ENCODE results near the gene P4HA3.
"Not testable (repeated sequence)": the region's sequence is repeated elsewhere in the genome, so short reads cannot be mapped to it uniquely, and the experiment has no call there.

Gene P4HA3

DNA sequence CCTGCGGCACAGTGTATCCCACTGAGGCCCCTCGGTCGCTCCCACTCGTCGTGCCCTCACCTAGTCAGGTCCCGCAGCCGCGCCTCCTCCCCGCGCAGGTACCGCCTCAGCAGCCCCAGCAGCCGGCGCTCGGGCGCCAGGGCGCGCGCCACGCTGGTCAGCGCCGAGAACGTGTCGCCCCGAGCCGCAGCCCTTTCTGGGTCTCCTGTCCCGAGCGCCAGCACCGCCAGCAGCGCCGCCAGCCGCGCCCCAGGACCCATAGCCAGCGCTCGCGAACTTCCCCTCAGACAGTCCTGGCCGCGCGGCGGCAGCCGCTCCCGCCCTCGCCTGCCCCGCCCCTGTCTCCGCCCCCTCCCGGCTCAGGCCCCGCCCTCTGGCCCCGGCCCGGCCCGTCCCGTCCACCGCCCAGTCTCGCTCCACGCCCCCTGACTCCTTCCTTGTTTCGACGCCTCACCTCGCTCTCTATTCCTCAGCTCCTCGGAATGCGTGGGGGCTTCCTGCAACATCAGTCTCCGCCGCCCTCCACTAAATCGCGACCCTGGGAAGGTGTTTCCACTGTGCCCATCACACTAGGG, at the start of gene P4HA3:
TSS of gene P4HA3 (minus strand) at position 289 of the 575 bp plus-strand sequence. CDS start at position 260, 29 bp downstream.
- peak; percentile 76 for DNase-seq (ENCODE audit: low read depth, low spot score)

DNA sequence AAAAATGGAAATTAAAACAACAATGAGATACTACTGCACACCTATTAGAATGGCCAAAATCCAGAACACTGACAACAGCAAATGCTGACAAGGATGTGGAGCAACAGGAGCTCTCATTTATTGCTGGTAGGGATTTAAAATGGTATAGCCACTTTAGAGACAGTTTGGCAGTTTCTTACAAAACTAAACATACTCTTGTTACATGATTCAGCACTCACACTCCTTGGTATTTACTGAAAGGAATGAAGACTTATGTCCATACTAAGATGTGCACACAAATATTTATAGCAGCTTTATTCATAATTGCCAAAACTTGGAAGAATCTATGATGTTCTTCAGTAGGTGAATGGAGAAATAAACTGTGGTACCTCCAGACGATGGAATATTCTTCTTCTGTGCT, 46.0 kb upstream of the P4HA3 start:
- DNase-seq (ENCODE audit: low read depth, low spot score) = no peak

DNA sequence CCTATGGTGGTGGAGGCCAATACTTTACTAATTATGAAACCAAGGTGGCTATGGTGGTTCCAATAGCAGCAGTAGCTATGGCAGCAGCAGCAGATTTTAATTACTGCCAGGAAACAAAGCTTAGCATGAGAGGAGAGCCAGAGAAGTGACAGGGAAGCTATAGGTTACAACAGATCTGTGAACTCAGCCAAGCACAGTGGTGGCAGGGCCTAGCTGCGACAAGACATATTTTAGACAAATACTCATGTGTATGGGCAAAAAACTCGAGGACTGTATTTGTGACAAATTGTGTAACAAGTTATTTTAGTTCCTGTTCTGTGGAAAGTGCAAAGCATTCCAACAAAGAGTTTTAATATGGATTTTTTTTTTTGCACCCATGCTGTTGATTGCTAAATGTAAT, 44.2 kb upstream of the P4HA3 start:
- no peak for DNase-seq (ENCODE audit: low read depth, low spot score)

DNA sequence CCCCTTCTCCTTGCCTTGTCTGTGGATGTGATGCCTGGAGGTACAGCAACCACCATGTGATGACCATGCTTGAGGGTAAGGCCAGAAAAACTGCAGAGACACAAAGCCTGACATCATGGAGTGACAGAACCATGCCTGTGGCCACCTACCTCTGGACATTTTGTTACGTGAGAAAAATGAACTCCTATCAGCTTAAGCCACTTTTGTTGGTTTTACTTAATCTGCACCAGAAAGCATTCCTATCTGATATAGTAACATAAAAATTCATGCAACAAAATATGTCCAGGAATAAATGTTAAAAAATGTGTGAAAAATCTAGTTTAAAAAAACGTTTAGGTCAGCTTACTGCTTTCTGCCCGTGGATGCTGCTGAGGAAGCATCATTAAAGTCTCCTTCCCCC, 42.6 kb upstream of the P4HA3 start:
- DNase-seq (ENCODE audit: low read depth, low spot score) = no peak

DNA sequence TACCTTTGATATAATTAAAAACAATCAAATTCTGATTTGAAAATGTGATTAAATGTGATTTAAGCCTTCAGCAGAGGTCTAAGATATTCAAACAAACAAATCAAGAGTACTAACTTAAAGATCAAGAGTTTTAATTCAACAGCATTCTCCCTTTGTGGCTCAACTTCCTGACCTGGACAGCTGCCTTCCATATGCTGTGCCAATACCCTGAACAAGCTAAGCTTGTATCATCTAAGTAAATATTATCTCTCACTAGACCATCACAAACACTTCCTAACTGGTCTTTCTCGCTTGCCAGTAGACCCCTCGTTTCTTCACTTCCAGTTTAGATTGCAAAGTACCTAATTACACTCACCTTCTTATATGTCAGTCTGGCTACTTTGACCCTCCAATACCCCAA, 35.9 kb upstream of the P4HA3 start:
- no peak for DNase-seq (ENCODE audit: low read depth, low spot score)

DNA sequence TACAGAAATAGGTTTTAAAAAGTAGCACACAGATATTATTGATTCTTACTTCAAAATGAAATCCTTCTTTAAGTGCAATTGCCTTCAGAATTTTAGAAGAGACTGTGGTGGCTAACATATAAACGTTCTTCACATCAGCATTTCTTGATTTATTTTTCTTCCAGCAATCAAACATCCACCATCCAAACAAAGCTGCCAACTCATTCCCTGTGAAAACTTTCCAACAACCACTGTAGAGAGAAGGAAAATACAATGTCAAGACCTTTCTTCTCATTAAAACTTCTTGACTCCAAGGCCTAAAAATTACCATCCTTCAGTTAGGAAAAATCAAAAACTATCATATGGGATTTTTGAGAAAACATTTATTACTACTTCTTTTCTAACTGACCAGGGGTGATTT, 34.0 kb upstream of the P4HA3 start:
- DNase-seq (ENCODE audit: low read depth, low spot score) = peak; percentile 34

DNA sequence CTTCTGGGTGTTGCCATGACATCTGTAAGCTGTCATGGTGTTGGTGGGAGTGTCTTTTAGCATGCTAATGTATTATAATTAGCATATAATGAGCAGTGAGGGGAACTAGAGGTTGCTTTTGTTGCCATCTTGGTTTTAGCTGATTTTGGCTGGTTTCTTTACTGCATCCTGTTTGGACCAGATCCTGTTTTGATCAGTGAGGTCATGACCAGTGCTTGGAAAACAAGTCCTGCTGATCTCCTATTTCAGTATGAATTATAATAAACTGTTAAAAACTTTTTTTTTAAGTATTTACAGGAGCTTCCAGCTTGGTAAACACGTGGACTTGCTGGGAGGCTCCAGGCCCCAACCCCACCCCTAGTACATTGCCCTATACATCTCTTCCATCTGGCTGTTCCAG, 30.5 kb upstream of the P4HA3 start:
- no peak for DNase-seq (ENCODE audit: low read depth, low spot score)

DNA sequence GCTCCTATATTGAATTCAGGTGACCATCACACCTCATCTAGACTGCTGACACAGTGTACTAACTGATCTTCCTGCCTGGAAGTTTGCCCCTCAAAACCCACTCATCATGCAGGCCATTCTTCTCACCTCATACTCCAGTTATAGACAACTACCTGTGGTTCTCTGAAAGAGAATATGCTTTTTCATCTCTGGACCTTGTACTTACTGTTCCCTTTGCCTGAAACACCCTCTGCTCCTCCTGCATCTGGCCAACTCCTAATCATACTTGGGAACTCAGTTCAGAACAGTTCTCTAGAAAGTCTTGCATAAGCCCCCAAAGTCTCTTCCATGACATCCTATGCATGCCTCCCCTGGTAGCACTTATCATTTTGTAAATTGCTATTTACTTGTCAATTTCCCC, 28.2 kb upstream of the P4HA3 start:
- DNase-seq (ENCODE audit: low read depth, low spot score) = no peak

DNA sequence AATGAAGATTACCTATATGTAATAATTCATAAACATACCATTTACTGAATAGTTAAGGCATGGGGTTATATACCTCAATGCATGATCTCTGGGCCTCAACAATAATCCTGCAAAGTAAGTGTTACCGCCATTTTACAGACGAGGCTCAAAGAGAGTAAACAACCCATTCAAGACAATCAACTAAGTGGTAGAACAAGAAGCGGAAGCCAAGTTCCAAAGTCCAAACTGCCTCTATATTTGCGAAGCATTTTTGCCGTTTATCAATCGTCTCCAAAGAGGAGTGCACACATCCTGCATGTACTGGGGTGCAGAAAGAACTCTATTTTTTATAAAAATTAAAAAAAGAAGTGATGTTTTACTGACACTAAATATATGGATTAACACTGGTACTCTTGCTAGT, 27.5 kb upstream of the P4HA3 start:
- DNase-seq (ENCODE audit: low read depth, low spot score) = no peak

DNA sequence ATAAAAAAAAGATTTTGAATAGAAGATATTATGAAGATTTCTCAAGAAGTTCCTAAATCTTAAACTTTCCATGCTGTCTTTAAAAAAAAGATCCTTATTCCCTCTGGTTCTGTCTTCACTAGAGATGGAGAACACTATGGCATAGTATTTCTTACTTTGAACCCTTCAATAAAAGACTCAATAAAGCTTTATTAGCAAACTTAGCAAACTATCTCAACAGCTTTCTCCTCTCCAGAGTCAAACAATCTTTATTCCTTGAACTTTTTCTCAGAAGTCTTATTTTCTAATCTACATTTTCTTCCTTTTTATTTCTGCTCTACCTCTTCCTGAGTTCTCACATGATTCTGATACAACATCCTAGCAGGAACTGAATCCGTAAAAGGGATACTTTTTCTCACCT, 21.8 kb upstream of the P4HA3 start:
- no peak for DNase-seq (ENCODE audit: low read depth, low spot score)

DNA sequence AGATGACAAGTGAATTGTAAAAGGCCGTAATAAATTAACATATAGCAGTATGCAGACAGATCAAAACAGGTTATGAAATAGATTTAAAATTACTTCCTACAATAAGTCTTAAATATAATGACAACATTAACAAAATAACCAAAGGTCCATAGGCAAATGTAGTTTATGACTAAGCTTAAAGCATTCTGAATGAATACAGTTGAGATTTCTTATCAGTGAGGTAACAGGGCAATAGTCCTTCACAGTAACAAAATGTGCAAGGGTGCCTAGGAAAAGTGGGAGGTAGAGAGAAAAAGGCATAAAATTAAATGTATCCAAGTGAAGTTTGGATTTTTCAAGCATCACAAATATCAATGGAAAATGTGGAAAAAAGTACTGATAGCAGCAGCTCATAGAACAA, 20.9 kb upstream of the P4HA3 start:
- DNase-seq (ENCODE audit: low read depth, low spot score) = no peak

DNA sequence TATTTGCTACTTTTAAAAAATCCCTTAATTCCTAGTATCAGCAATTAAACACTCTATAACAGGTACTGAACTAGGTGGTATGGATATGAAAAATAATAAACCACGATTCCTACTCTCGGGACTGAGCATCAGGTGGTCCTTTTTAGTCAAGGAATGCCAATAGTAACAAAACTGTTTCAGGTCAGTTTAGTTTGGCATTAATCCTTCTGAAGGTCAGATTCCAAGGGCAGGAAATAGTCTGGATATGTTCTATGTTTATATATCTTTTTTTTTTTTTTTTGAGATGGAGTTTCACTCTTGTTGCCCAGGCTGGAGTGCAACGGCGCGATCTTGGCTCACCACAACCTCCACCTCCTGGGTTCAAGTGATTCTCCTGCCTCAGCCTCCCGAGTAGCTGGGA, 19.6 kb upstream of the P4HA3 start:
- not testable (repeated sequence) for DNase-seq (ENCODE audit: low read depth, low spot score)

DNA sequence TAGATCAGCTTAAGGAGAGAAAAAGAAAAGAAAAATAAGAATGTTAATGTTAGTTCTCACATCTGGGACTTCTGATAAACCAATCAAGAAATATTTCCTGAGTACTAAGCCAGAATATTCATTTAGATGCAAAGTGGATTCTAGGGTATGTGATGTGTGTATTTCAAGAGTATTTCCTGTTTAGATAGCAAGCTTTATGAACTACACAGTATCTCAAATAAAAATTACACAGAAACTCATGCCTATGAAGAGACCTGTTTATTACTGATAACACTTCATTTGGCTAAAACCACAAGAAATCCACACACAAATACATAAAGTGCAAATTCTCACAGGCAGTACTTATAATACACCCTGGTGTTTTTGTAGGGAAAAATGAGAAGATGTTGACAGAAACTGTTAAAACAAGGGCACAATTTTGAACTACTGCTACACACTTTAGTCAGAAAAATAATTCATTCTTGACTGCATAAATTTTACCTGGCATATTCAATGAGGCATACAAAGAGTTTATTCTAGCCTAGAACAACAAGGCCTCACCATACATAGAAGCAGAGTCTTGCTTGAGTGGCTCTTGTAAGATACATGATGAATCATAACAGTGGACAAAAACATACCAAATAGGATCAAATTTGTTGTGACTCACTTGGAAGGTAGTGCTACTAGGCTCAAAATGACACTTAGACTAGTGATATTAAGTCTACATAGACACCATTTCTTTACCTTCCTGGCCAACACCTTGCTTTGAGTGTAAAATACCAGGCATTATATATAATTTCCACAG, 18.8 kb upstream of the P4HA3 start:
- DNase-seq (ENCODE audit: low read depth, low spot score) = peak; percentile 59

DNA sequence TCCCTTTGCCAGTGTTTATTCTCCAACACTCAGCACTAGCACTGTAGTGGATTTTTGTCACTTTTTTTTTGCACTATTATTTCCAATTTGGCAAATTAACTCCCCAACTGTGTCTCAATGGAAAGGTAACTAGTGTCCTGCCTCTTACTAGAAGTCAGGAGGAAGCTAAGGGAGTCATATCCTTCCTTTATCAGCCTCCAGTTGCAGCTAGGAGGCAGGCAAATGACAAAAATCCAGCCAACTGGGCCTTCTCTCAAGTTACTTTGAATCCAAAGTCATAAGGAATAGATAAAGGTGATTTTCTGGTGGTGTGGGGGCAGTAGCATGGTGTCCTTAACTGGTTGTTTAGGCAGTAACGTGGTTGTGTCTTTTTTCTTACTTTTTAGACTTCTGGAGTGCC, 15.6 kb upstream of the P4HA3 start:
- DNase-seq (ENCODE audit: low read depth, low spot score) = no peak

DNA sequence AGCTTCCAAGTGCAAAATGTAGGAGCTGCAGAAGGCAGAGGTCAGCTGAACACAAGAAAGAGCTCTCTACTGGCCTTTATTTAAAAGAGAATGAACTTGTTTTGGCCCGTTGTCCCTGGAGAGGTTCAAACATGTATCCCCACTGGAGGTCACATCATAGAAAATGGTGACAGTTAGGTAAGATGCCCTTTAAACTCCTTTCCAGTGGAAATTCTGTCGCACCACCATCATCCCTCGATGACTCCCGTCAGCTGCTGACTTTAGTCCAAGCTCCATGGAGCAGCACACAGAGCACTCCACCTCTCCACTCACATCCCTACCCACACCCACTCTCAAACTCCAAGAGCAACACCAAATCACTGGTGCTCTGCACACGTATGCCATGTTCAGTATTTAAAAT, 15.2 kb upstream of the P4HA3 start:
- DNase-seq (ENCODE audit: low read depth, low spot score) = no peak

DNA sequence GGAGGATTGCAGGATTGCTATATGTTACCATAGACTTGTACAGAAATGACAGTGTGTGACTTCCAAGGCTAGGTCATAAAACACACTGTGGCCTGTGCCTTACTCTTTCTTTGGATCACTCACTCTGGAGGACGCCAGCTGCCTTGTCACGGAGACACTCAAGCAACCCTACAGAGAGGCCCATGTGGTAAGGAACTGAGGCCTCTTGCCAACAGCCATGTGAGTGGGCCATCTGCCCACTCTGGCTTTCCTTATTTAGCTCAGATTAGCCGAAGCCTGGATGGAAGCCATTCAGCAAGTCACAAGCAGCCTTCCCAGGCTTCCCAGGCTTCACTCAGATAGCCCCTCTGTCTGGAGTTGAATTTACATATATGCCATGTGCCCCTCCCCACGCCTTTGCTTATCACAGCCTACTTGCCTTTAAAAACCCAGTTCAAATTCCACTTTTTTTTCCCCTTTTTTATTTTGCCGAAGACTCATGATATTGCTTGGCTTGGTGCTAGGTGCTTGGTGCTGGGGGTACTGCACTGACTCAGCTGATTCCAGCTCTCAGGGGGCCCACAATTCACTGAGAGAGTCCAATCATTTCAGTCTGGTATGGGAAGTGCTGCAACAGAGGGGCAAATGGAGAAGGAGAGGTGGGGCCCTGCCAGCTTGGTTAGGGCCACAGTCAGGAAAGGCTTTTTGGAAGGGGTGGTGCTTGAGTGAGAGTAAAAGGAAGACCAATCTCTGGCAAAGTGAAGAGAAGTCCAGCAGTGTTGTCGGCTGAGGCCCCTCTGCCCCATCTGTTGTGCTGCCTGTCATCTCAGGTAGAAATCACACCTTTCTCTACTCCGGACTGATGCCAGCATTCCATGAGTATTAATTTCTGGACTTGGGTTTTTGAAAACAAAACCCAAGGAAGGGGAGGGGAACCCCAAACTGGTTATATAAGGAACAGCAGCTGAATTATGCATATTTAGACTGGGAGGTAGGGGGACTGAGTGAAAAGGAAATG, 14.5 kb upstream of the P4HA3 start:
- peak; percentile 96 for DNase-seq (ENCODE audit: low read depth, low spot score)

DNA sequence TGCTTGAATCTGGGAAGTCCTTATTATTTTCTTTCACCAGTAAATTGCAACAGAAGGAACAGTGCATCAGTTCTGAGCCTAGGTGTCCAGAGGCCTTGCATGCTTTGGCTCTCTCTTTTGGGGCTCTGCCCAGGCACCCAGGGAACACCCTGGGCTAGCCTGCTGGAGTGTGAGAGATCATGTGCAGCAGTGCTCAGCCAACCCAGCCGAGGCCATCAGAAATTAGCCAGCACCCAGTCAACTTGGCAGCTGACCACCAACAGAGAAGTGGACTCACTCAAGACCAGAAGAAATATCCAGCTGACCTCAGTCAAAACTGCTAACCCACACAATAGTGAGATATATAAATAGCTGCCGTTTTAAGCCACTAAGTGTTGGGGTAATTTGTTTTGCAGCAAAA, 11.2 kb upstream of the P4HA3 start:
- no peak for DNase-seq (ENCODE audit: low read depth, low spot score)

DNA sequence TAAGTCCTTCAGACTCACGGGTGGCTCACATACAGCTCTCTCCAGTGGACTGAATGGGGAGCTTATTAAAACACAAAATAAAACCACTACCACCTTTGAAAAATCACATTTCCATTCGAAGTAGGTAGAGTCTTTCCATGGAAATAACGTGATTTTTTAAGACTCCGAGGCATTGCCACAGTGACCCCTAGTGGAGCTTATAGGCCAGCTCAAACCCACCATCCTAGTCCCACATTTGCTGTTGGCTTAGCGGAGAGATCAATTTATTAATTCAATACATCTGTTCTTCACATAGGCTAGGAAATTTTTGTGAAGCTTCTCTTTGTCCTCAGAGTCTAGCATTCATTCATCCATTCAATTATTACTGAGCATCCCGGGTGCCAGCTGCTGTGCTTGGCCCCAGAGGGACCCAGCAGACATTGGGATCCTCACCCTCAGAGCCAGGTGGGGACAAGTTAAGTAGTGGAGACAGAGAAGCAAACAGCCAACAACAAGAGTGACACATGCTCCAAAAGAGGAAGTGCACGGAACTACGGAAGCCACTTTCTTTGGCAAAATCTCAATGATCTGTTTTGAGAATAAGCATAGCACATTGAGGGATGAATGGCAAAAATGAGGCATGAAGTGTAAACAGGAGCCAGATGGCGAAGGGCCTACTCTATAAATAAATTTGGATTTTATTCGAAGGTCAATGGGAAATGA, 10.2 kb upstream of the P4HA3 start:
- peak; percentile 61 for DNase-seq (ENCODE audit: low read depth, low spot score)

DNA sequence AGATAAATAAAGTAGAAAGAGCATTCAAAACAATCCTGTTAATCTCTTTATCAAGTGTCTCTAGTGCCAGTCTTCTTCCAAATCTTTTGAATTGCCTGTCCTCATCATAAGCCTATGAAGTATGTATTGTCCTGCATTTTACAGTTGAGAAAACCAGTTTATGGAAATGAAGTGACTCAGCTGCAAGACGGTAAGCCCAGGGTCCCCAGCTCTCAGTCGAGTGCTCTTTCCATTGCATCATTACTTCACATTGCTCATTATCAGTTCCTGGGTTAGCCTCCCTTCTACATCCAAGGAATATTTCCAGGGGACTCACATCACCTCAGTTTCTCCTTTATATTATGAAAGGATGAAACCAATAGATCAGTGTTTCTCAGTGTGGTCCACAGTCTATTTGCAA, 9.1 kb upstream of the P4HA3 start:
- no peak for DNase-seq (ENCODE audit: low read depth, low spot score)

DNA sequence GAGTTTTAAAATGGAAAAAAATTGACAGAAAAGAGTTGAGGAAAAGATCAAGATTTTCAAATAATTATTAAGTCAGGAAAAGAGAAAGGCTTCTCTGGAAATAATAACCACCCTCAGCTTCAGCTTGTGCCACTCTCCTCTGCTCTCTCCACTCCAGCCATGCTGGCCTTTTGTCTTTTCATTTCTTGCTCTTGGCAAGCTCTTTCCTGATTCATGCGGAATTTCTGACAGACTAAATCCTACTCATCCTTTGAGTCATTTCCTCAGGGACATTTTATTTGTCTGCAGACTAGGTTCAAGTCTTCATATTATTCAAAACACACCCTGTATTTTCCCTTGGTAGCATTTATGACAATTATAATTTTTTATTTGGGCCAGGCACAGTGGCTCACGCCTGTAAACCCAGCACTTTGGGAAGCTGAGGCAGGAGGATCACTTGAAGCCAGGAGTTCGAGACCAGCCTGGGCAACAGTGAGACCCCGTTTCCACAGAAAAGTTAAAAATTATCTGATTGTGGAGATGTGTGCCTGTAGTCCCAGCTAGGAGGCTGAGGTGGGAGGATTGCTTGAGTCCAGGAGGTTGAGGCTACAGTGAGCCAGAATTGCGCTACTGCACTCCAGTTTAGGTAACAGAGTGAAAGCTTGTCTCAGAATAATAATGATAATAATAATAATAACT, 7.8 kb upstream of the P4HA3 start:
- peak; percentile 76 for DNase-seq (ENCODE audit: low read depth, low spot score)

DNA sequence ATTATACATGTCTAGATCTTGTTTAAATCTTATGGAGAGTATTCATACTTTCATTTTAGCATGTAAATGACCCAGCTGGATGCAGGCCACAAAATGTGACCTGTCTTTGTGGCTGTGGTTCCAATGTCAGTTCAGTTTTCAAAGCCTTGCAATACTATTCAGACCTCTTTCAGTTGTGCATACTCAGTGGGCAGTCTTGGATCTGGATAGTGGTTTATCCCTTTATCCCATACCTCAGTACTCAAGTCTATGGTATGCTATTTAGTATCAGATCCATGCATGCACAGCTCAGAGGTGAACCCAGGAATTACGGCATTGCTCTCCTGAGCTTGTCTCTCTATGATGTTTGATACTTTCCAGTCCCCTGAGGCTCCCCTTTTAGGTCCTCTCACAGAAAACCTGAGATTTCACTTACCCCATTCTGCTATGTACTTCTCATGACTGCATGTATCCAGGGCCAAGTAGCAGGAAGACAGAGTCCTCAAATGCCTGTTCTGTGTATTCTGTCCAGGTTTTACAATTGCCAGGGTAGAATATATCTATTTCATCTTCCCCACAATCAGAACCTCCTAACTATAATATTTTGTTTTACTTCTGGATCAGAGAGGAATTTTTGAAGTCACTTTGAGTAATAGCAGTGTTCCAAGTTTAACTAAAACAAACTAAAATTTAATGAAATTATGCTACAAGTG, 6.9 kb upstream of the P4HA3 start:
- peak; percentile 60 for DNase-seq (ENCODE audit: low read depth, low spot score)

All from astrocyte of the hippocampus (primary cell).